Esophagus (tissue), 2 donors: ENCODE results near the gene AP5Z1. TPM values are rescaled to one million over a fixed set of nuclear protein-coding genes. Genes with fewer than 3 reads are reported as not detected.
"Not testable (repeated sequence)": the region's sequence is repeated elsewhere in the genome, so short reads cannot be mapped to it uniquely, and the experiment has no call there.

Experiments used
- H3K27ac ChIP-seq, 2 donors: one replicate each; pipeline ENCODE4 v1.5.1; 2013; ENCODE audit warnings: low read depth in 2 of 2, mild to moderate bottlenecking in 2 of 2, inconsistent platforms in 1 of 2, low read length in 1 of 2, moderate library complexity in 1 of 2
- H3K27me3 ChIP-seq, 2 donors: one replicate each; pipeline ENCODE4 v1.6.1; 2013; ENCODE audit warnings: low read length in 2 of 2, control low read depth in 1 of 2, mild to moderate bottlenecking in 1 of 2; ENCODE audit not compliant: insufficient read depth in 2 of 2, control insufficient read depth in 1 of 2
- H3K36me3 ChIP-seq, 2 donors: one replicate each; pipeline ENCODE4 v1.6.1; 2013; ENCODE audit warnings: low read length in 1 of 2; ENCODE audit not compliant: control insufficient read depth in 2 of 2, insufficient read depth in 2 of 2
- H3K4me1 ChIP-seq, 2 donors: one replicate each; pipeline ENCODE4 v1.6.1; 2013; ENCODE audit warnings: low read length in 1 of 2; ENCODE audit not compliant: control insufficient read depth in 2 of 2, insufficient read depth in 2 of 2
- H3K4me3 ChIP-seq, 2 donors: one replicate each; pipeline ENCODE4 v1.5.1; 2013; ENCODE audit warnings: low read length in 2 of 2, mild to moderate bottlenecking in 2 of 2, low read depth in 1 of 2, moderate library complexity in 1 of 2
- H3K9me3 ChIP-seq, 2 donors: one replicate each; pipeline ENCODE4 v1.6.1; 2013; ENCODE audit warnings: mild to moderate bottlenecking in 2 of 2, low read depth in 1 of 2, low read length in 1 of 2, moderate library complexity in 1 of 2; ENCODE audit not compliant: control insufficient read depth in 2 of 2, insufficient read depth in 1 of 2
- WGBS, 2 donors: extraction: QIAGEN DNeasy Blood & Tissue Kit; methylation state at CpG; one replicate each; pipeline ENCODE4 v1.1.7; 2013; 5-methylcytosine and 5-hydroxymethylcytosine counted together
- polyA plus RNA-seq, 2 donors: library from polyadenylated mRNA; stranded (reverse); fragments of 200-250 nt; gene quantifications; one replicate each; pipeline ENCODE4 v1.2.3, GENCODE V29; 2013
- donor health status: healthy with polysubstance abuse.
- donor health status: Bipolar disorder and iron deficiency.

AP5Z1 gene
- polyA plus RNA-seq, 2 donors: 22.1 to 34.5 TPM

GRCh38 chr7:4790516-4790991 lies 15.1 kb downstream of the AP5Z1 start:
- peaks cover 0 to 3% of the 10 kb centered on the region in 2 donors for H3K4me1 ChIP-seq
- peaks cover 0 to 4% of the 10 kb centered on the region in 2 donors for H3K9me3 ChIP-seq
- no peak overlapping the region for H3K4me3 ChIP-seq
- no peaks in the 10 kb centered on the region for H3K27me3 ChIP-seq
- no peak overlapping the region for H3K27ac ChIP-seq
- H3K36me3 ChIP-seq: peaks cover 4 to 53% of the 10 kb centered on the region in 2 donors
- WGBS, 2 donors: 93 to 94% methylated on average over 23 to 24 of the region's 24 CpGs

DNA sequence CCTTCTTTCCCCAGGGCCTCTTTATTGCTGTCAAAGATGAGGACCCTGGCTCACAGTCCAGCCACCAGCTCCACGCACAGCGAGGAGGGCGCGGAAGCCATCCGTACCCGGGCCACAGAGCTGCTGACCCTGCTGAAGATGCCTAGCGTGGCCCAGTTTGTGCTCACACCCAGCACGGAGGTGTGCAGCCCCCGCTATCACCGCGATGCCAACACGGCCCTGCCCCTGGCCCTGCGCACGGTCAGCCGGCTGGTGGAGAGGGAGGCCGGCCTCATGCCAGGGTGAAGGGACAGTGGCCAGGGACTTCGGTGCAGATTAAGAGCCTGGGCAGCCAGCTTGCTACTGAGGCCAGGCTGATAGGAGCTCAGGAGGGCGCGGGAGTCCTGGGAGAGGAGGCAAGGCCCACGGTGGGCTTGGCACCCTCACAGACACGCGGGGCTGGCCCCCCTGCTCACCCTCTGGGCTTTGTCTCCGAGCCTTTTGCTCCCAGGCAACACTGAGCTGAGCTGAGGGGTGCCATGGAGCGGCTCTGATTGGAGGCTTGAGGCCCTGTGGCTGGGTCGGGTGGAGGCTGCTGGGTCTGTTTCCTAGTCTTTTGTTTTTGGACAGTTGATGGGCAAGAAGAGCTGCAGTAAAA lies 15.8 kb downstream of the AP5Z1 start:
- Histone ChIP-seq H3K4me3 (no peak overlapping the region), H3K4me1 (peaks cover 0 to 3% of the 10 kb centered on the region in 2 donors), H3K9me3 (peaks cover 0 to 4% of the 10 kb centered on the region in 2 donors), H3K36me3 (peaks cover 4 to 49% of the 10 kb centered on the region in 2 donors), H3K27ac (no peak overlapping the region), H3K27me3 (no peaks in the 10 kb centered on the region)
- WGBS, 2 donors: 93 to 95% methylated on average over 25 of the region's 25 CpGs

GRCh38 chr7:4791738-4792536 lies 16.5 kb downstream of the AP5Z1 start:
- Histone ChIP-seq H3K36me3 (peaks cover 4 to 43% of the 10 kb centered on the region in 2 donors), H3K9me3 (peaks cover 0 to 4% of the 10 kb centered on the region in 2 donors), H3K27me3 (no peaks in the 10 kb centered on the region), H3K27ac (peak overlapping the region in 1 of 2 donors; percentile 11), H3K4me3 (peak overlapping the region; percentile 2 to 18), H3K4me1 (peaks cover 0 to 3% of the 10 kb centered on the region in 2 donors)
- WGBS, 2 donors: 49 to 54% methylated on average over 44 to 50 of the region's 50 CpGs

DNA sequence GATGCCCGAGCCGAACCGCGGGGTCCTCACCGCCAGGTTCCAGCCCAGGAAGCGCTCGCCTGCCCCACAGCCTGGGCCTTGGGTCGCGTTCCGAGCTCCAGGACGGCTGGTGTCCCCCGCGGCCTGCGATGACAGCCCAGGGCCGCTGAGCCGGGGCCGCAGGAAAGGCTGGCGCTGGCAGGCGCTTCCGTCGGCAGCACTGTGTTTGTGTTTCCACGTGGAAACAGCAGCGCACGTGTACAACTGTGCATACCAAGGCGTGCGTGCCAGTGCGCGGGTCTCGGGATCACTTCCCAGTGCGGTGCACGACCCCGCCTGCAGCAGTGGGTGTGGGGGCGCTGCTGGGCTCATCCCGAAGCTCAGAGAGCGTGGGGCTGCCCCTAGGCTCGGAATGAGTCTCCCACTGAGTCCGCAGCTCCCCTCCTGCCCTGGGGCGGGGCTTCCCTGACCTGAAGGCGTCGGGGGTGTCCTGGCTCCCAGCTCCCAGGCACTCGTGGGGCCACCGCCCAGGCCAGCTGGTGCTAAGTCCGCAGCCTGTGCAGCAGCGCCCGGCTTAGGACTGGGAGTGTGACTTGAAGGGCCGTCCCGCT lies 17.2 kb downstream of the AP5Z1 start:
- Histone ChIP-seq H3K27me3 (no peaks in the 10 kb centered on the region), H3K4me3 (peak overlapping the region; percentile 2 to 18), H3K9me3 (peaks cover 0 to 4% of the 10 kb centered on the region in 2 donors), H3K36me3 (peaks cover 4 to 37% of the 10 kb centered on the region in 2 donors), H3K27ac (peak overlapping the region in 1 of 2 donors; percentile 11), H3K4me1 (peaks cover 0 to 3% of the 10 kb centered on the region in 2 donors)
- 18 to 28% methylated on average over 47 of the region's 47 CpGs for WGBS, 2 donors

DNA sequence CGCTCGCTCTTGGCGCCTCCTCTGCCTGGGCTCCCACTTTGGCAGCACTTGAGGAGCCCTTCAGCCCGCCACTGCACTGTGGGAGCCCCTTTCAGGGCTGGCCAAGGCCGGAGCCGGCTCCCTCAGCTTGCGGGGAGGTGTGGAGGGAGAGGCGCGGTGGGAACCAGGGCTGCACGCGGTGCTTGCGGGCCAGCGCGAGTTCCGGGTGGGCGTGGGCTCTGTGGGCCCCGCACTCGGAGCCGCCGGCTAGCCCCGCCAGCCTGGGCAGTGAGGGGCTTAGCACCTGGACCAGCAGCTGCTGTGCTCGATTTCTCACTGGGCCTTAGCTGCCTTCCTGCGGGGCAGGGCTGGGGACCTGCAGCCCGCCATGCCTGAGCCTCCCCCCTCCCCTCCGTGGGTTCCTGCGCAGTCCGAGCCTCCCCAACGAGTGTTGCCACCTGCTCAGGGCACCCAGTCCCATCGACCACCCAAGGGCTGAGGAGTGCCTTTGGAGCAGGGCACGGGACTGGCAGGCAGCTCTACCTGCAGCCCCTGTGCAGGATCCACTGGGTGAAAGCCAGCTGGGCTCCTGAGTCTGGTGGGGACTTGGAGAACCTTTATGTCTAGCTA lies 18.1 kb downstream of the AP5Z1 start:
- not testable (repeated sequence) for H3K27ac ChIP-seq, H3K9me3 ChIP-seq, H3K27me3 ChIP-seq, H3K4me1 ChIP-seq, H3K4me3 ChIP-seq
- WGBS, 2 donors: 94% methylated on average over 27 to 30 of the region's 30 CpGs
- H3K36me3 ChIP-seq: peaks cover 4 to 28% of the 10 kb centered on the region in 2 donors

DNA sequence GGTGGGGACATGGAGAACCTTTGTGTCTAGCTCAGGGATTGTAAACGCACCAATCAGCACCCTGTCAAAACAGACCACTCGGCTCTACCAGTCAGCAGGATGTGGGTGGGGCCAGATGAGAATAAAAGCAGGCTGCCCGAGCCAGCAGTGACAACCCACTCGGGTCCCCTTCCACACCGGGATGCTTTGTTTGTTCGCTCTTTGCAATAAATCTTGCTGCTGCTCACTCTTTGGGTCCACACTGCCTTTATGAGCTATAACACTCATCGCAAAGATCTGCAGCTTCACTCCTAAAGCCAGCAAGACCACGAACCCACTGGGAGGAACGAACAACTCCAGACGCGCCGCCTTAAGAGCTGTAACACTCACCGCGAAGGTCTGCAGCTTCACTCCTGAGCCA lies 18.7 kb downstream of the AP5Z1 start:
- not testable (repeated sequence) for H3K4me3 ChIP-seq, H3K27ac ChIP-seq, H3K4me1 ChIP-seq, H3K27me3 ChIP-seq, H3K9me3 ChIP-seq
- 81 to 89% methylated on average over 14 of the region's 14 CpGs for WGBS, 2 donors
- peaks cover 4 to 21% of the 10 kb centered on the region in 2 donors for H3K36me3 ChIP-seq

DNA sequence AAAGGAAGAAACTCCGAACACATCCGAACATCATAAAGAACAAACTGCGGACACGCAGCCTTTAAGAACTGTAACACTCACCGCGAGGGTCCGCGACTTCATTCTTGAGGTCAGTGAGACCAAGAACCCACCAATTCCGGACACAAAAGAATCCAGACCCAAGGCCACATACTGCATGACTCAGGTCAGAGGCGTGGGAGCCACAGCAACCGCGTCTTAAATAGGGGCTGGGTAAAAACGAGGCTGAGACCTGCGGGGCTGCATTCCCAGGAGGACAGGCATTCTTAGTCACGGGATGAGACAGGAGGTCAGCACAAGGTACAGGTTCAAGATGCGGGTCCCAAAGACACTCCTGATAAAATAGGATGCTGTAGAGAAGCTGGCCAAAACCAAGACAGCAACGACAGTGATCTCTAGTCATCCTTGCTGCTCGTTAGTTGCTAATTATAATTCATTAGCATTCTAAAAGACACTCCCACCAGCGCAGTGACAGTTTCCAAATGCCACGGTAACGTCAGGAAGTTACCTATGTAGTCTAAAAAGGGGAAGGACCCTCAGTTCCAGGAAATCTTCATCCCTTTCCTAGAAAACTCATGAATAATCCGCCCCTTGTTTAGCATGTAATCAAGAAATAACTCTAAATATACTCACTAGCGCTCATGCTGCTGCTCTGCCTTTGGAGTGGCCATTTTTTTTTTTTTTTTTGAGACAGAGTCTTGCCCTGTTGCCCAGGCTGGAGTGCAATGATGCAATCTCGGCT lies 19.3 kb downstream of the AP5Z1 start:
- H3K27ac ChIP-seq: no peak overlapping the region
- H3K9me3 ChIP-seq: peaks cover 0 to 4% of the 10 kb centered on the region in 2 donors
- H3K27me3 ChIP-seq: no peaks in the 10 kb centered on the region
- no peak overlapping the region for H3K4me3 ChIP-seq
- peaks cover 4 to 18% of the 10 kb centered on the region in 2 donors for H3K36me3 ChIP-seq
- 83 to 87% methylated on average over 24 of the region's 24 CpGs for WGBS, 2 donors
- H3K4me1 ChIP-seq: peaks cover 0 to 3% of the 10 kb centered on the region in 2 donors

GRCh38 chr7:4796453-4796852 lies 21.0 kb downstream of the AP5Z1 start:
- Histone ChIP-seq H3K36me3 (peaks cover 0 to 3% of the 10 kb centered on the region in 2 donors), H3K27ac (no peak overlapping the region), H3K4me1 (peaks cover 0 to 3% of the 10 kb centered on the region in 2 donors), H3K4me3 (no peak overlapping the region), H3K27me3 (no peaks in the 10 kb centered on the region), H3K9me3 (no peaks in the 10 kb centered on the region)
- WGBS, 2 donors: 79 to 88% methylated on average over 9 of the region's 9 CpGs
